BLaER1 (cell line): ENCODE measurements around the gene MED12.

Source experiments
- H3K27ac ChIP-seq: shearing (Covaris generic); formaldehyde crosslinking; 2 replicates; pipeline ENCODE4 v1.8.1; 2022
- H3K27me3 ChIP-seq: shearing (Covaris generic); formaldehyde crosslinking; 2 replicates; pipeline ENCODE4 v1.8.1; 2022
- H3K36me3 ChIP-seq: shearing (Covaris generic); formaldehyde crosslinking; 2 replicates; pipeline ENCODE4 v1.8.1; 2022
- H3K4me1 ChIP-seq: shearing (Covaris generic); formaldehyde crosslinking; 2 replicates; pipeline ENCODE4 v1.8.1; 2022
- H3K4me2 ChIP-seq: shearing (Covaris generic); formaldehyde crosslinking; 2 replicates; pipeline ENCODE4 v1.8.1; 2022
- H3K4me3 ChIP-seq: shearing (Covaris generic); formaldehyde crosslinking; 2 replicates; pipeline ENCODE4 v1.8.1; 2022
- H3K9ac ChIP-seq: shearing (Covaris generic); formaldehyde crosslinking; 2 replicates; pipeline ENCODE4 v1.8.1; 2022
- H3K9me3 ChIP-seq: shearing (Covaris generic); formaldehyde crosslinking; 2 replicates; pipeline ENCODE4 v1.8.1; 2022
- H4K20me1 ChIP-seq: shearing (Covaris generic); formaldehyde crosslinking; 2 replicates; pipeline ENCODE4 v1.8.1; 2022
- Cebpa-rat ChIP-seq: shearing (Covaris generic); IDR thresholded peaks from 2 replicates; pipeline ENCODE4 v1.8.1; 2022

Gene MED12

GRCh38 chrX:71154196-71154595 lies 35.8 kb downstream of the MED12 start:
- no peak overlapping the region for H3K9ac ChIP-seq
- peaks cover 17% of the 10 kb centered on the region; the same call in 1 of the 2 replicates for H4K20me1 ChIP-seq
- H3K27me3 ChIP-seq = peaks cover 51% of the 10 kb centered on the region
- no peaks in the 10 kb centered on the region for H3K36me3 ChIP-seq
- H3K9me3 ChIP-seq = no peaks in the 10 kb centered on the region
- H3K4me1 ChIP-seq = peaks cover 26% of the 10 kb centered on the region
- H3K4me2 ChIP-seq = peak overlapping the region; percentile 58
- H3K4me3 ChIP-seq = no peak overlapping the region
- TF ChIP-seq Cebpa-rat = no peak
- no peak overlapping the region for H3K27ac ChIP-seq

GRCh38 chrX:71154641-71155040 lies 36.2 kb downstream of the MED12 start:
- Histone ChIP-seq H3K27ac (peak overlapping the region; percentile 3; the same call in 1 of the 2 replicates), H3K4me1 (peaks cover 26% of the 10 kb centered on the region), H3K36me3 (no peaks in the 10 kb centered on the region), H3K4me2 (peak overlapping the region; percentile 58), H4K20me1 (peaks cover 17% of the 10 kb centered on the region; the same call in 1 of the 2 replicates), H3K9ac (no peak overlapping the region), H3K27me3 (peaks cover 46% of the 10 kb centered on the region), H3K4me3 (no peak overlapping the region), H3K9me3 (no peaks in the 10 kb centered on the region)
- no peak for TF ChIP-seq Cebpa-rat

- Histone ChIP-seq H4K20me1 (peaks cover 11% of the 10 kb centered on the region; the same call in 1 of the 2 replicates), H3K9me3 (no peaks in the 10 kb centered on the region), H3K4me1 (peaks cover 27% of the 10 kb centered on the region), H3K27me3 (peaks cover 30% of the 10 kb centered on the region), H3K9ac (no peak overlapping the region), H3K27ac (no peak overlapping the region), H3K4me2 (no peak overlapping the region), H3K4me3 (no peak overlapping the region), H3K36me3 (no peaks in the 10 kb centered on the region; the same call in 1 of the 2 replicates)
- TF ChIP-seq Cebpa-rat = no peak
Measured at GRCh38 chrX:71158603-71159002, 40.2 kb downstream of the MED12 start.

- Histone ChIP-seq H3K36me3 (peaks cover 4% of the 10 kb centered on the region; the same call in 1 of the 2 replicates), H4K20me1 (0 out of 2 replicates have a peak, but pooled peaks cover 4% of the 10 kb centered on the region), H3K9me3 (no peaks in the 10 kb centered on the region), H3K4me3 (no peak overlapping the region), H3K4me2 (no peak overlapping the region), H3K27me3 (peaks cover 30% of the 10 kb centered on the region), H3K27ac (no peak overlapping the region), H3K4me1 (peaks cover 27% of the 10 kb centered on the region), H3K9ac (no peak overlapping the region)
- TF ChIP-seq Cebpa-rat = no peak
Measured at GRCh38 chrX:71159335-71159734, 40.9 kb downstream of the MED12 start.

GRCh38 chrX:71160475-71160874 lies 42.1 kb downstream of the MED12 start:
- peaks cover 27% of the 10 kb centered on the region for H3K4me1 ChIP-seq
- H3K4me2 ChIP-seq = no peak overlapping the region
- H3K9me3 ChIP-seq = no peaks in the 10 kb centered on the region
- H3K9ac ChIP-seq = no peak overlapping the region
- H3K27me3 ChIP-seq = peaks cover 35% of the 10 kb centered on the region
- peaks cover 4% of the 10 kb centered on the region; the same call in 1 of the 2 replicates for H3K36me3 ChIP-seq
- H4K20me1 ChIP-seq = no peaks in the 10 kb centered on the region; the same call in 1 of the 2 replicates
- no peak overlapping the region for H3K27ac ChIP-seq
- TF ChIP-seq Cebpa-rat = no peak
- no peak overlapping the region for H3K4me3 ChIP-seq

- Histone ChIP-seq H4K20me1 (no peaks in the 10 kb centered on the region; the same call in 1 of the 2 replicates), H3K27me3 (peaks cover 51% of the 10 kb centered on the region), H3K9ac (no peak overlapping the region), H3K4me3 (no peak overlapping the region), H3K27ac (no peak overlapping the region), H3K9me3 (no peaks in the 10 kb centered on the region; the same call in 1 of the 2 replicates), H3K4me2 (peak overlapping the region; percentile 22), H3K36me3 (peaks cover 15% of the 10 kb centered on the region; the same call in 1 of the 2 replicates), H3K4me1 (peaks cover 37% of the 10 kb centered on the region)
- no peak for TF ChIP-seq Cebpa-rat
Measured at GRCh38 chrX:71162981-71163380, 44.6 kb downstream of the MED12 start.

- TF ChIP-seq Cebpa-rat = no peak
- Histone ChIP-seq H3K36me3 (peaks cover 15% of the 10 kb centered on the region; the same call in 1 of the 2 replicates), H3K4me2 (no peak overlapping the region)
Measured at GRCh38 chrX:71164071-71164470, 45.7 kb downstream of the MED12 start.

GRCh38 chrX:71166461-71166860 lies 48.1 kb downstream of the MED12 start:
- H3K27me3 ChIP-seq = peaks cover 56% of the 10 kb centered on the region
- H3K4me3 ChIP-seq = no peak overlapping the region
- 0 out of 2 replicates have a peak overlapping the region, but pooled peaks have one; percentile 14 for H3K27ac ChIP-seq
- H3K9me3 ChIP-seq = no peaks in the 10 kb centered on the region; the same call in 1 of the 2 replicates
- no peaks in the 10 kb centered on the region; the same call in 1 of the 2 replicates for H4K20me1 ChIP-seq
- H3K9ac ChIP-seq = no peak overlapping the region
- no peak for TF ChIP-seq Cebpa-rat
- H3K4me1 ChIP-seq = peaks cover 45% of the 10 kb centered on the region
- peaks cover 22% of the 10 kb centered on the region; the same call in 1 of the 2 replicates for H3K36me3 ChIP-seq
- peak overlapping the region; percentile 50 for H3K4me2 ChIP-seq

More at GRCh38 chrX:71164071-71164470, 45.7 kb downstream of the MED12 start:
- Histone ChIP-seq H3K4me3 (no peak overlapping the region), H3K9ac (no peak overlapping the region), H3K9me3 (no peaks in the 10 kb centered on the region; the same call in 1 of the 2 replicates), H4K20me1 (no peaks in the 10 kb centered on the region; the same call in 1 of the 2 replicates), H3K27ac (no peak overlapping the region), H3K27me3 (peaks cover 51% of the 10 kb centered on the region), H3K4me1 (peaks cover 37% of the 10 kb centered on the region)

- Histone ChIP-seq H3K9ac (no peak overlapping the region), H4K20me1 (no peaks in the 10 kb centered on the region; the same call in 1 of the 2 replicates), H3K4me1 (peaks cover 45% of the 10 kb centered on the region), H3K27me3 (peaks cover 60% of the 10 kb centered on the region), H3K27ac (no peak overlapping the region), H3K9me3 (no peaks in the 10 kb centered on the region; the same call in 1 of the 2 replicates), H3K4me2 (no peak overlapping the region), H3K4me3 (no peak overlapping the region), H3K36me3 (peaks cover 22% of the 10 kb centered on the region; the same call in 1 of the 2 replicates)
- TF ChIP-seq Cebpa-rat = no peak
Measured at GRCh38 chrX:71167031-71167781, 48.8 kb downstream of the MED12 start.

GRCh38 chrX:71168134-71168533 lies 49.7 kb downstream of the MED12 start:
- H3K4me1 ChIP-seq = peaks cover 41% of the 10 kb centered on the region
- no peak overlapping the region for H3K4me2 ChIP-seq
- H3K27me3 ChIP-seq = peaks cover 62% of the 10 kb centered on the region
- no peak for TF ChIP-seq Cebpa-rat
- H3K9ac ChIP-seq = no peak overlapping the region
- H3K4me3 ChIP-seq = no peak overlapping the region
- H3K27ac ChIP-seq = no peak overlapping the region
- peaks cover 22% of the 10 kb centered on the region; the same call in 1 of the 2 replicates for H3K36me3 ChIP-seq
- no peaks in the 10 kb centered on the region; the same call in 1 of the 2 replicates for H4K20me1 ChIP-seq
- H3K9me3 ChIP-seq = no peaks in the 10 kb centered on the region; the same call in 1 of the 2 replicates
